NOMO-1 treated with DMSO at 0.1 percent for 48 hours (cell line): ENCODE results near the gene EIF4B.

Source experiments
- DNase-seq: peaks from one replicate; lab custom pipeline; 2025; ENCODE audit not compliant: unreplicated experiment; lab: John Stamatoyannopoulos, UW

The EIF4B gene

DNA sequence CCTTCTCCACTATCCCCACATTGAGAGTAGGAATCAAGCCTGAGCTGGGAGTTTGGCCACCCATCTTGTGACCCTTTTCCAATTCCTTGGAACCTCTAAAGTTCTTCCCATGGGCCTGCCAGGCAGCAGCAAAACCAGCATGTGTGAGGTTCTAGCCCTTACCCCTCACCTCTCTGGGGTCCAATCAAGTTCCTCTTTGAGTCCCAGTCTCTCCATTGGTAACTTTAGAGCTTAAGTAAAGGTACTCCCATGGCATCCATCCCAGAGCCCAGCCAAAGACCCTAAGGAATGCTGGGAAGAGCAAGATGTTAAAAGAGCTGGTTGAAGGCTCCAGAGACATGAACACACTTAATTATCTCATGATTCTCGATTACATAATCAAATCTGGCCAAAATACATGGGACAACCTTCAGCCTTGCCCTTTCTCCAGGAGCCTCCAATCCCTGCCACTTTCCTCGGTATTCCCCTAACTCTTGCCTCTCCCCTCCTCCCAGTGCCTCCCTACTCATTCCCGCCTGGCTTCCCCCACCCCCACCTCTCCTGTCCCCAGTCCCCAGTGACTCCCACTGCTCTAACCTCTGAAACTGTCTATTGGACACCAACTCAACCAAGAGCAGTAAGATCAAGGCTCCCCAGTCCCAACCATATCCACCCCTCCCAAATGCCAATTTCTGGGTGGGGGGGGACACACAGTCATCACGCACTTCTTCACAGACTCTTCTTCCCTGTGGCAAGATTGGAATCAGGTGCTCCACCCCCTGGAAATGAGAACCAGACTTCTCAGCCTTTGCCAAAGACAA, 38.8 kb downstream of the EIF4B start:
- no peak for DNase-seq

DNA sequence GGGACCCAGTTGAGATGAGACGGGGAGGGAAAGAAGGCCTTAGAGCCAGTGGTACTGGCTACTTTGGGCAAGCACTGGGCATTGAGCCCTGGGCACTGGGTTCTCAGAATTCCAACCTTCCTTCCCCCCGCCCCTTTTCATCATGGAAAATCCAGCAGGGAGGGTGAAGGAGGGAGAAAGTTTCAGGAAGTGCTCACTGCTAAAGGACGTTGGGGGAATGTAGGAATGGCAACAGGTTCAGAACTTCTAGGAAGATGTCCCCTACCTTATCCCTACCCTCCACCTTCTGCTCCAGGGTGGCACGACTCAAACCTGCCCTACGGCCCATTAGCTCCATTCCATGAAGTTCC, 39.4 kb downstream of the EIF4B start:
- no peak for DNase-seq

GRCh38 chr12:53046655-53047220, 40.5 kb downstream of the EIF4B start:
- peak; percentile 56 for DNase-seq

DNA sequence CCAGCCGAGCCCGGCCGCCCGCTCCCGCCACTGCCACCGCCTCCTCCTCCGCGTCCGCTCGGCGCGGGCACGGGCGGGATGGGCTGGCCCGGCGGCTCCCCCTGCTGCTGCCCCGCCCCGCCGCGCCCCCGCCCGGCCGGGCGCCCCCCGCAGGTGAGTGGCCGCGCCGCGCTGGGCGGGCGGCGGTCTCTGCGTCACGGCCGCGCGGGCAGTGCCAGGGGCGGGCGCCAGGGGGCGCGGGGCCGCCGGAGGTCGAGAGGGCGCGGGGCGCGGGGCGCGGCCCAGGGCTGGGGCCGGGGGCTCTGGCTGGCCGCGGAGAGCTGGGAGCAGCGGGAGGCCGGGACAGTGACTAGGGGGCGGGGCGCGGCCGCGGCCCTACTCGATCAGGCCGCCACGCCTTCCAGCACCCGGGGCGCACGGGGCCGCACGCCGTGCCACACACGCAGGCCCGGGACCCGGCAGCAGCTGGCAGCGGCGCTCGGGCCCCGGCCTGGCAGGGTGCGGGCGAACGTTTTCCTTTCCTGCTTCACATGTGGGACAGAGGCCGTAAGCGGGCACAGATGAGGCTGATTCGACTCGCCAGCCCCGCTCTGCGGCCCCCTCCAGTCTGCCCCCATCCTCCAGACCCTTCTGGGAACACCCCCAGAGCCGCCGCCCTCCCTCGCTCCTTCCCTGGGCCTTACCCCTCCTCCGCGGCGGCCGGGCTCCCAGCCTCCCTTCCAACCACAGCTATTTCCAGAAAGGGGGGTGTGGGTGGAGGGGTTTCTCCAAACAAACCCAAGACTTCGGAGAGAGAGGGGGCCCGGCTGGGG, 41.2 kb downstream of the EIF4B start:
- DNase-seq, result peak; percentile 55

GRCh38 chr12:53048033-53048779, 42.0 kb downstream of the EIF4B start:
- no peak for DNase-seq

GRCh38 chr12:53048780-53049401, 42.6 kb downstream of the EIF4B start:
- DNase-seq, result no peak

DNA sequence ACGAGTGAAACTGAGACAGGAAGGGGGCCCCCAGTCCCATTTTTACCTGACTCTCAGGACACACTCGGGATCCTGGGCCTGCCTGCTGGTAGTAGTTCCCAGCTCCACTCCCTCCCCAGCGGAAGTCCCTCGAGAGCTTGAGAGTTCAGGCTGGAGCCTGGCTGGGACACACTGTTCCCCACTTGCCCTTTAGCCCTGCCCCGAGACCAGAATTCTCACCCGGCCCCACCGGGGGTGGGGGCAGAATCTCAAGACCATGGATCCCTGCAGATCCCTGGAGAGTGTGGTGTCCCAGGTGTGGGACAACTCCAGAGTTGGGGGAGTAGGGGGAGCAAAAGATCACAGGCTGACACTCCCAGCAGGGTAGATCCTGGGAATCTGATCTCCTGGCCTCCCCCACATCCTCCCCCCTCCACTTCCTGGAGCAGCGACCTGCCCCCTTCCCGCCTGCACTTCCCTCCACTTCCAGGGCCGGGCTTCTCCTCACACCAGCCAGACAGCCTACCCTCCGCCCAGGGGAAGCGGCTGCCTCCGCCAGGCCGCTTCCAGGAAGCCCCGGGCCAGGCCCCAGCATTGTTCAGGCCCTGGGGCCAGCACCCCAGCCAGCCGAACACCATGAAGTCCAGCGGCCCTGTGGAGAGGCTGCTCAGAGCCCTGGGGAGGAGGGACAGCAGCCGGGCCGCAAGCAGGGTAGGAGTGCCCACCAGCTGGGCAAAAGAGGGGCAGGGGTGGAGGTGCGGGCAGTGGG, 43.5 kb downstream of the EIF4B start, which contains the start of gene TNS2:
TNS2 (plus strand) TSS at position 495 of the 748 bp plus-strand sequence; CDS start at position 616, 121 bp downstream.
- DNase-seq, result no peak

GRCh38 chr12:53050426-53051057, 44.3 kb downstream of the EIF4B start:
- no peak for DNase-seq

- no peak for DNase-seq
Observed at GRCh38 chr12:53051058-53051880, 45.0 kb downstream of the EIF4B start.

GRCh38 chr12:53051881-53052412, 45.7 kb downstream of the EIF4B start:
- DNase-seq, result no peak

GRCh38 chr12:53052419-53053217, 46.4 kb downstream of the EIF4B start:
- no peak for DNase-seq

DNA sequence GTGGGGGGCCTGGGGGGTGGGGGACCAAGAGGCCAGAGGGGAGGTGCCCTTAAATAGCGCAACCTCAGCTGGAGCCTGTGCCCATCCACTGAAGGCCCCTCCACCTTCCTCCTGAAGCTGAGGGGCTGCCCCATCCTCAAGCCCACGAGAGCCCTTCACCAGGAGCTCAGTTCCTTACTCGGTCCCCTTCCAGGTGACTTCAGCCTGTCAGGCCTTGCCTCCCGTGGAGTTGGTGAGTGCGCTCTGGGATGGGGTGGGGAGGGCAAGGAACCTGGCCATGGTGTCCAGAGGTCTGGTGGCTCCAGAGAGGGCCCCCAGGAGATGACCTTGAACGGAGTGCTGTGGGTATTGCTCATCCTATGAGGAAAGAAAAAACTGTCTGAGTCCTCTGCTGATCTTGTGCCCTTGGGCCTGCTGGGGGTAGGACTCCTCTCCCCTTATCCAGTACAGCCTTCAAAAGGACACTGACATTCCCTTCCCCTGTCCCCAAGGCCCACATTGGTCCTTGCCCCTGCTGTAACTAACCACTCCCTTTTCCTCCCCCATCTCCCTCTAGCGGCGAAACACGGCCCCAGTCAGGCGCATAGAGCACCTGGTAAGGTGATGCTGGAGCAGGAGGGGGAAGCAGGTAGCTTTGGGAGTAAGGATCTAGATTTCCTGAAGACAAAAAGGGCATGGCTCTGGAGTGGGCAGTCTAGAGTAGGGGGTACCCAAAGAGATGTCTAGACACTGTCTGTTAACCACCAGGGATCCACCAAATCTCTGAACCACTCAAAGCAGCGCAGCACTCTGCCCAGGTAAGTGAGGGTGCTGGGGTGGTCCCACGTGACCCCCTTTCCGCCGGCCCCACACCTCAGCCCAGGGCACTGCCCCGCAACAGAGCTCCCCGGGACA, 47.2 kb downstream of the EIF4B start:
- no peak for DNase-seq

GRCh38 chr12:53054112-53054878, 48.0 kb downstream of the EIF4B start:
- peak; percentile 90 for DNase-seq

- no peak for DNase-seq
Observed at GRCh38 chr12:53055471-53056266, 49.4 kb downstream of the EIF4B start.

DNA sequence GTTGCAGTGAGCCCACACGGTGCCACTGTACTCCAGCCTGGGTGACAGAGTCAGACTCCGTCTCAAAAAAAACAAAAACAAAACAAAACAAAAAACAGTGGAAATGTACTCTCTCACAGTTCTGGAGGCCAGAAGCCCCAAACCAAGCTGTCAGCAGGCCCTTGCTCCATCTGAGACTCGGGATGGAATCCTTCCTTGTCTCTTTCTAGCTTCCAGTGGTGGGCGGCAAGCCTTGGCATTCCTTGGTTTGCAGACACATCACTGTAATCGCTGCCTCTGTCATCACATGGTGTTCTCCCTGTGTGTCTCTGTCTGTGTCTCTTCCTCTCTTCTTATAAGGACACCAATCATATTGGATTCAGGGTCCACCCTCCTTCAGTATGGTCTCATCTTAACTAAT, 50.0 kb downstream of the EIF4B start:
- no peak for DNase-seq
